WTC11 (cell line): ENCODE measurements around the gene OR2AJ1. TPM values are rescaled to one million over a fixed set of nuclear protein-coding genes. Genes with fewer than 3 reads are reported as not detected.

Source experiments
- ATAC-seq: fragments of 200-7000 bp; cut with Tn5 transposase; 2 replicates; pipeline ENCODE4 v1.10.0; 2021; ENCODE audit warnings: mild to moderate bottlenecking, moderate library complexity
- CTCF ChIA-PET: fragments of 300-600 bp; sonication (Branson Sonifier 250); formaldehyde crosslinking; loops from one replicate; lab custom pipeline; 2021; ENCODE audit warnings: antibody characterized with exemption; lab: Charles Lee
- POLR2A ChIA-PET: fragments of 350-600 bp; sonication (Branson Sonifier 250); formaldehyde crosslinking; loops from one replicate; lab custom pipeline; 2021; ENCODE audit warnings: antibody characterized with exemption; lab: Charles Lee
- DNase-seq: peaks from one replicate; pipeline ENCODE4 v3.0.0; 2021; ENCODE audit warnings: low spot score
- H3K27ac Mint-ChIP-seq: 2 replicates; pipeline ENCODE4 v1.8.0; 2021; ENCODE audit warnings: mixed read lengths
- H3K27me3 Mint-ChIP-seq: 2 replicates; pipeline ENCODE4 v1.8.0; 2021; ENCODE audit warnings: low read depth, mild to moderate bottlenecking, moderate library complexity, mixed read lengths
- H3K36me3 Mint-ChIP-seq: 2 replicates; pipeline ENCODE4 v1.8.0; 2021; ENCODE audit warnings: mixed read lengths
- H3K4me1 Mint-ChIP-seq: 2 replicates; pipeline ENCODE4 v1.8.0; 2022; ENCODE audit warnings: mixed read lengths
- H3K4me3 Mint-ChIP-seq: 2 replicates; pipeline ENCODE4 v1.8.0; 2021; ENCODE audit warnings: mild to moderate bottlenecking, moderate library complexity, mixed read lengths
- H3K9me3 Mint-ChIP-seq: 2 replicates; pipeline ENCODE4 v1.8.0; 2021; ENCODE audit warnings: mixed read lengths
- AR ChIP-seq: fragments of 250-450 bp; sonication (Bioruptor Pico); IDR thresholded peaks from 2 replicates; pipeline ENCODE4 v1.9.0; 2021; ENCODE audit warnings: mild to moderate bottlenecking
- ARID4B ChIP-seq: sonication (generic); formaldehyde crosslinking; IDR thresholded peaks from 2 replicates; pipeline ENCODE4 v1.8.0; 2023; ENCODE audit warnings: missing genetic modification reagents, mild to moderate bottlenecking, borderline replicate concordance
- CDX4 ChIP-seq: fragments of 250-450 bp; sonication (Bioruptor Pico); IDR thresholded peaks from 2 replicates; pipeline ENCODE4 v1.9.0; 2021; ENCODE audit warnings: moderate library complexity, mild to moderate bottlenecking, inconsistent platforms, borderline replicate concordance
- CREB1 ChIP-seq: sonication (generic); formaldehyde crosslinking; IDR thresholded peaks from 2 replicates; pipeline ENCODE4 v1.8.0; 2023; ENCODE audit warnings: mild to moderate bottlenecking, missing genetic modification reagents
- E2F1 ChIP-seq: sonication (generic); formaldehyde crosslinking; IDR thresholded peaks from 2 replicates; pipeline ENCODE4 v1.8.0; 2022; ENCODE audit warnings: mild to moderate bottlenecking, missing genetic modification reagents
- ELF4 ChIP-seq: sonication (generic); formaldehyde crosslinking; IDR thresholded peaks from 2 replicates; pipeline ENCODE4 v1.8.1; 2022; ENCODE audit warnings: low read depth, mild to moderate bottlenecking, moderate library complexity, missing genetic modification reagents
- ETV6 ChIP-seq: sonication (generic); formaldehyde crosslinking; IDR thresholded peaks from 2 replicates; pipeline ENCODE4 v1.8.1; 2022; ENCODE audit warnings: mild to moderate bottlenecking, missing genetic modification reagents
- GRHL2 ChIP-seq: fragments of 250-450 bp; sonication (Bioruptor Pico); IDR thresholded peaks from 2 replicates; pipeline ENCODE4 v1.8.0; 2022; ENCODE audit warnings: mild to moderate bottlenecking, moderate library complexity; ENCODE audit not compliant: insufficient replicate concordance, severe bottlenecking
- NR1H2 ChIP-seq: sonication (generic); formaldehyde crosslinking; IDR thresholded peaks from 2 replicates; pipeline ENCODE4 v1.9.0; 2021; ENCODE audit warnings: mild to moderate bottlenecking, moderate library complexity, missing genetic modification reagents
- SMAD3 ChIP-seq: sonication (generic); formaldehyde crosslinking; IDR thresholded peaks from 2 replicates; pipeline ENCODE4 v1.8.0; 2022; ENCODE audit warnings: missing genetic modification reagents, mild to moderate bottlenecking, borderline replicate concordance
- TEAD4 ChIP-seq: sonication (generic); formaldehyde crosslinking; IDR thresholded peaks from 2 replicates; pipeline ENCODE4 v1.8.0; 2022; ENCODE audit warnings: mild to moderate bottlenecking, missing genetic modification reagents
- ZMAT4 ChIP-seq: fragments of 250-450 bp; sonication (Bioruptor Pico); IDR thresholded peaks from 2 replicates; pipeline ENCODE4 v1.9.0; 2021; ENCODE audit warnings: mild to moderate bottlenecking
- ZNF317 ChIP-seq: sonication (generic); formaldehyde crosslinking; IDR thresholded peaks from 2 replicates; pipeline ENCODE4 v1.8.1; 2023; ENCODE audit warnings: low read depth, mild to moderate bottlenecking, moderate library complexity, missing genetic modification reagents, borderline replicate concordance
- total RNA-seq: library from RNA; stranded (reverse); gene quantifications from 3 replicates; pipeline ENCODE4 v1.2.3, GENCODE V29; 2021
- TF ChIP-seq, protein P1 (sequence below): sonication (generic); formaldehyde crosslinking; IDR thresholded peaks from 2 replicates; pipeline ENCODE4 v1.8.0; 2022; ENCODE audit warnings: mild to moderate bottlenecking, missing genetic modification reagents

Gene OR2AJ1
- total RNA-seq, 1 experiment from 2014 or later: not detected

- no peak for ATAC-seq
- no peaks in the 10 kb centered on the region; the same call in 1 of the 2 replicates for H3K27me3 Mint-ChIP-seq
- H3K9me3 Mint-ChIP-seq: peaks cover 71% of the 10 kb centered on the region
- no peaks in the 10 kb centered on the region for H3K4me1 Mint-ChIP-seq
- peaks cover 48% of the 10 kb centered on the region for H3K36me3 Mint-ChIP-seq
- ChIA-PET CTCF (no interaction called here), POLR2A (no interaction called here)
- DNase-seq: no peak
- H3K27ac Mint-ChIP-seq: no peak within 1 kb of the TSS
- TF ChIP-seq CDX4 (CRISPR knock-in tag) (no peak), AR (CRISPR knock-in tag) (no peak), ZMAT4 (CRISPR knock-in tag) (no peak), SMAD3 (CRISPR knock-in tag) (no peak), TEAD4 (CRISPR knock-in tag) (no peak), CREB1 (no peak), ELF4 (CRISPR knock-in tag) (no peak), GRHL2 (CRISPR knock-in tag) (no peak), ZNF317 (CRISPR knock-in tag) (no peak), NR1H2 (no peak), E2F1 (CRISPR knock-in tag) (no peak), ETV6 (CRISPR knock-in tag) (no peak)
- TF ChIP-seq, protein P1, sequence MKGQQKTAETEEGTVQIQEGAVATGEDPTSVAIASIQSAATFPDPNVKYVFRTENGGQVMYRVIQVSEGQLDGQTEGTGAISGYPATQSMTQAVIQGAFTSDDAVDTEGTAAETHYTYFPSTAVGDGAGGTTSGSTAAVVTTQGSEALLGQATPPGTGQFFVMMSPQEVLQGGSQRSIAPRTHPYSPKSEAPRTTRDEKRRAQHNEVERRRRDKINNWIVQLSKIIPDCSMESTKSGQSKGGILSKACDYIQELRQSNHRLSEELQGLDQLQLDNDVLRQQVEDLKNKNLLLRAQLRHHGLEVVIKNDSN (CRISPR knock-in tag): no peak
- no peak within 1 kb of the TSS for H3K4me3 Mint-ChIP-seq
Measured at GRCh38 chr1:247964933-247965332, 40.2 kb downstream of the OR2AJ1 start, which contains the start of gene OR2AK2. TSS of gene OR2AK2 (plus strand) at chr1:247965233. CDS start at chr1:247965377, 144 bp downstream.

- no peak for DNase-seq
- Mint-ChIP-seq H3K36me3 (peaks cover 41% of the 10 kb centered on the region), H3K27ac (no peak overlapping the region), H3K4me3 (no peak overlapping the region), H3K9me3 (peaks cover 69% of the 10 kb centered on the region), H3K4me1 (no peaks in the 10 kb centered on the region), H3K27me3 (no peaks in the 10 kb centered on the region; the same call in 1 of the 2 replicates)
- no peak for TF ChIP-seq ARID4B (CRISPR knock-in tag)
- POLR2A ChIA-PET: no interaction called here
- CTCF ChIA-PET: no interaction called here
- ATAC-seq: no peak
Measured at GRCh38 chr1:247966532-247967204, 42.0 kb downstream of the OR2AJ1 start.

Other genes starting within 250 kb of the OR2AJ1 start
- gene OR13G1, start 245.2 kb upstream of the OR2AJ1 start, total RNA-seq: not detected in 3 replicates
- not detected in 3 replicates for gene OR6F1, start 208.2 kb upstream of the OR2AJ1 start, total RNA-seq
- not detected in 3 replicates for gene OR14K1, start 186.3 kb upstream of the OR2AJ1 start, total RNA-seq
- not detected in 3 replicates for gene OR14A2, start 176.7 kb upstream of the OR2AJ1 start, total RNA-seq
- gene OR1C1, start 164.3 kb upstream of the OR2AJ1 start, total RNA-seq: not detected in 3 replicates
- gene OR14A16, start 100.8 kb upstream of the OR2AJ1 start, total RNA-seq: 0.17 to 0.18 TPM in 2 of 3 replicates, not detected in the other
- gene OR11L1, start 83.0 kb upstream of the OR2AJ1 start, total RNA-seq: not detected in 3 replicates
- gene TRIM58, start 67.7 kb upstream of the OR2AJ1 start, total RNA-seq: 1.0 to 1.9 TPM (median 1.6 TPM) in 3 replicates
- 0.17 to 0.41 TPM (median 0.32 TPM) in 3 replicates for gene OR2W3, start 29.3 kb upstream of the OR2AJ1 start, total RNA-seq
- gene OR2T8, start 4.6 kb upstream of the OR2AJ1 start, total RNA-seq: not detected in 3 replicates
- gene OR2L8, start 24.0 kb downstream of the OR2AJ1 start, total RNA-seq: not detected in 3 replicates
- gene OR2AK2, start 40.3 kb downstream of the OR2AJ1 start, total RNA-seq: not detected in 3 replicates
- not detected in 3 replicates for gene OR2L5, start 88.8 kb downstream of the OR2AJ1 start, total RNA-seq
- 0.05 TPM in 1 of 3 replicates, not detected in the others for gene OR2L2, start 105.2 kb downstream of the OR2AJ1 start, total RNA-seq
- not detected in 3 replicates for gene OR2L3, start 121.9 kb downstream of the OR2AJ1 start, total RNA-seq
- not detected in 3 replicates for gene OR2L13, start 170.3 kb downstream of the OR2AJ1 start, total RNA-seq
- not detected in 3 replicates for gene OR2M5, start 220.3 kb downstream of the OR2AJ1 start, total RNA-seq
- not detected in 3 replicates for gene OR2M2, start 249.9 kb downstream of the OR2AJ1 start, total RNA-seq